Measurements from ENCODE around the gene SCLT1.

DNA sequence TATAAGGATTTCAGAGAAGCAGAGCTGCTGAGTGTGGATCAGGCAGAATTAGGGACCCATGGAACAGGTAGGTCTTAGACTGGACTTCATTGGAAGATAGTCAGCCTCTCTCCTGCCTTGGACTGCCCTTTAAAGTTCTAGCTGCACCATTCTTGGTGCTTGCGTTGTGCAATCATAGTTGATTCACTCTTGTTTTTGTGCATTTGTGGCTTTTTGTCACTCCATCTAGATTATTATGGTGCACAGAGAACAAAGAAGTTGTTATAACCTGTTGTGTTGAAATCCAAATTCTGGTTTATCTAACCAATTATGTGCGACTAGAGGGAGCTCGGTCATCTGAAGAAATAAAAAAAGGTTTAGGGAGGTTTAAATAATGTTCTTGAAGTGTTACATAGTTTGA is 224.6 kb downstream of the SCLT1 start:
- TF ChIP-seq POLR2A (IDR thresholded peaks at IDR 0.05) (no peak), POLR2AphosphoS5 (IDR thresholded peaks at IDR 0.05) (no peak)
- TF ChIP-seq, protein P1, sequence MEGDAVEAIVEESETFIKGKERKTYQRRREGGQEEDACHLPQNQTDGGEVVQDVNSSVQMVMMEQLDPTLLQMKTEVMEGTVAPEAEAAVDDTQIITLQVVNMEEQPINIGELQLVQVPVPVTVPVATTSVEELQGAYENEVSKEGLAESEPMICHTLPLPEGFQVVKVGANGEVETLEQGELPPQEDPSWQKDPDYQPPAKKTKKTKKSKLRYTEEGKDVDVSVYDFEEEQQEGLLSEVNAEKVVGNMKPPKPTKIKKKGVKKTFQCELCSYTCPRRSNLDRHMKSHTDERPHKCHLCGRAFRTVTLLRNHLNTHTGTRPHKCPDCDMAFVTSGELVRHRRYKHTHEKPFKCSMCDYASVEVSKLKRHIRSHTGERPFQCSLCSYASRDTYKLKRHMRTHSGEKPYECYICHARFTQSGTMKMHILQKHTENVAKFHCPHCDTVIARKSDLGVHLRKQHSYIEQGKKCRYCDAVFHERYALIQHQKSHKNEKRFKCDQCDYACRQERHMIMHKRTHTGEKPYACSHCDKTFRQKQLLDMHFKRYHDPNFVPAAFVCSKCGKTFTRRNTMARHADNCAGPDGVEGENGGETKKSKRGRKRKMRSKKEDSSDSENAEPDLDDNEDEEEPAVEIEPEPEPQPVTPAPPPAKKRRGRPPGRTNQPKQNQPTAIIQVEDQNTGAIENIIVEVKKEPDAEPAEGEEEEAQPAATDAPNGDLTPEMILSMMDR (IDR thresholded peaks at IDR 0.05), result no peak

Data from gastroesophageal sphincter (tissue), 3 donors.